Cardiac septum (tissue), 1 donor: Measurements from ENCODE around the gene PLXDC2. TPM values are rescaled to one million over a fixed set of nuclear protein-coding genes. Genes with fewer than 3 reads are reported as not detected.

Source experiments
- DNase-seq: peaks from one replicate; pipeline ENCODE4 v3.0.0-alpha.2; 2020; ENCODE audit warnings: low spot score
- intact Hi-C: fragments of 100-400 bp; cut with DNase I; formaldehyde crosslinking; loops from one replicate; pipeline ENCODE4 v1.14.0; 2022
- total RNA-seq: library from RNA; stranded (reverse); fragmentation: NEBNext Ultra II Directional; extraction: Animal tissue kit (Norgen Biotek cat#: 25700); gene quantifications from one replicate; pipeline ENCODE4 v1.2.1, GENCODE V29; 2021
- donor health status: DM: no; HTN: no; CAD: no.

PLXDC2 gene
- total RNA-seq, 1 donor from 2014 or later, result 22.6 TPM

GRCh38 chr10:19892270-19892669, 76.0 kb downstream of the PLXDC2 start:
- intact Hi-C loops, result no loop called here
- DNase-seq, result no peak

GRCh38 chr10:19892677-19893076, 76.4 kb downstream of the PLXDC2 start:
- DNase-seq, result no peak
- intact Hi-C loops, result no loop called here

- intact Hi-C loops, result no loop called here
- DNase-seq, result no peak
Measured at GRCh38 chr10:19895500-19895899, 79.3 kb downstream of the PLXDC2 start.

GRCh38 chr10:19902456-19902855, 86.2 kb downstream of the PLXDC2 start:
- intact Hi-C loops, result no loop called here
- DNase-seq, result no peak

- intact Hi-C loops, result no loop called here
Measured at GRCh38 chr10:19904202-19904661, 88.0 kb downstream of the PLXDC2 start.

GRCh38 chr10:19906108-19906791, 90.0 kb downstream of the PLXDC2 start:
- DNase-seq, result no peak

More at GRCh38 chr10:19904202-19904661, 88.0 kb downstream of the PLXDC2 start:
- DNase-seq, result no peak

GRCh38 chr10:19908991-19909696, 92.9 kb downstream of the PLXDC2 start:
- no peak for DNase-seq
- intact Hi-C loops, result no loop called here

More at GRCh38 chr10:19906108-19906791, 90.0 kb downstream of the PLXDC2 start:
- intact Hi-C loops, result no loop called here

- DNase-seq, result no peak
- intact Hi-C loops, result no loop called here
Measured at GRCh38 chr10:19911886-19912285, 95.7 kb downstream of the PLXDC2 start.

- no peak for DNase-seq
- intact Hi-C loops, result no loop called here
Measured at GRCh38 chr10:19913987-19914386, 97.8 kb downstream of the PLXDC2 start.

GRCh38 chr10:19915125-19915524, 98.9 kb downstream of the PLXDC2 start:
- DNase-seq, result no peak
- intact Hi-C loops, result loop anchor here (5.0 kb wide), 1 partner anchor 98 kb away; the partner anchor contains the start of gene PLXDC2

- DNase-seq, result no peak
- intact Hi-C loops, result loop anchor here (5.0 kb wide), 1 partner anchor 99 kb away; the partner anchor contains the start of gene PLXDC2
Measured at GRCh38 chr10:19915816-19916215, 99.6 kb downstream of the PLXDC2 start.

- DNase-seq, result no peak
- intact Hi-C loops, result loop anchor here (5.0 kb wide), 1 partner anchor 101 kb away; the partner anchor contains the start of gene PLXDC2
Measured at GRCh38 chr10:19917751-19918478, 101.7 kb downstream of the PLXDC2 start.

- intact Hi-C loops, result loop anchor here (5.0 kb wide), 1 partner anchor 101 kb away; the partner anchor contains the start of gene PLXDC2
- DNase-seq, result no peak
Measured at GRCh38 chr10:19918794-19919193, 102.6 kb downstream of the PLXDC2 start.

- intact Hi-C loops, result loop anchor here (5.0 kb wide), 2 partner anchors 82 to 102 kb away; partner anchors contain the start of gene PLXDC2
- no peak for DNase-seq
Measured at GRCh38 chr10:19919671-19920070, 103.4 kb downstream of the PLXDC2 start.

- intact Hi-C loops, result loop anchor here (5.0 kb wide), 1 partner anchor 83 kb away; no protein-coding TSS in a partner anchor
- no peak for DNase-seq
Measured at GRCh38 chr10:19920075-19920726, 104.0 kb downstream of the PLXDC2 start.

GRCh38 chr10:19921300-19922140, 105.3 kb downstream of the PLXDC2 start:
- DNase-seq, result no peak
- intact Hi-C loops, result loop anchor here (5.0 kb wide), 1 partner anchor 84 kb away; no protein-coding TSS in a partner anchor

GRCh38 chr10:19922236-19922963, 106.2 kb downstream of the PLXDC2 start:
- intact Hi-C loops, result loop anchor here (5.0 kb wide), 1 partner anchor 85 kb away; no protein-coding TSS in a partner anchor

GRCh38 chr10:19925064-19925463, 108.8 kb downstream of the PLXDC2 start:
- DNase-seq, result no peak
- intact Hi-C loops, result no loop called here

More at GRCh38 chr10:19922236-19922963, 106.2 kb downstream of the PLXDC2 start:
- no peak for DNase-seq
